SK-N-SH treated with all-trans-retinoic acid at 6 μM for 48 hours (cell line): Measurements from ENCODE around the gene SCCPDH.

Experiments used
- BACH2 ChIP-seq: fragments of 250-450 bp; sonication (Bioruptor Pico); IDR thresholded peaks from 2 replicates; pipeline ENCODE4 v1.9.0; 2021; ENCODE audit warnings: mild to moderate bottlenecking, borderline replicate concordance
- ESRRG ChIP-seq: fragments of 250-450 bp; sonication (Bioruptor Pico); IDR thresholded peaks from 2 replicates; pipeline ENCODE4 v1.6.1; 2021; ENCODE audit warnings: mild to moderate bottlenecking
- PATZ1 ChIP-seq: fragments of 250-450 bp; sonication (Bioruptor Pico); IDR thresholded peaks from 2 replicates; pipeline ENCODE4 v1.8.0; 2020; ENCODE audit warnings: mild to moderate bottlenecking, moderate library complexity, borderline replicate concordance
- POU6F1 ChIP-seq: fragments of 250-450 bp; sonication (Bioruptor Pico); IDR thresholded peaks from 2 replicates; pipeline ENCODE4 v1.8.0; 2021; ENCODE audit warnings: low read depth, mild to moderate bottlenecking, moderate library complexity, borderline replicate concordance
- RARB ChIP-seq: fragments of 250-450 bp; sonication (Bioruptor Pico); IDR thresholded peaks from 2 replicates; pipeline ENCODE4 v1.8.0; 2021; ENCODE audit warnings: mild to moderate bottlenecking, moderate library complexity
- TCF4 ChIP-seq: fragments of 250-450 bp; sonication (Bioruptor Pico); IDR thresholded peaks from 2 replicates; pipeline ENCODE4 v1.8.0; 2021; ENCODE audit warnings: mild to moderate bottlenecking, moderate library complexity, borderline replicate concordance
- TOX ChIP-seq: fragments of 250-450 bp; sonication (Bioruptor Pico); IDR thresholded peaks from 2 replicates; pipeline ENCODE4 v1.8.0; 2021; ENCODE audit warnings: mild to moderate bottlenecking, moderate library complexity, borderline replicate concordance
- ZC3H10 ChIP-seq: fragments of 250-450 bp; sonication (Bioruptor Pico); IDR thresholded peaks from 2 replicates; pipeline ENCODE4 v1.5.1; 2021; ENCODE audit warnings: mild to moderate bottlenecking, moderate library complexity
- ZFP30 ChIP-seq: fragments of 450-650 bp; formaldehyde crosslinking; IDR thresholded peaks from 2 replicates; pipeline ENCODE4 v1.5.0; 2022; ENCODE audit warnings: mild to moderate bottlenecking, moderate library complexity
- ZNF70 ChIP-seq: fragments of 450-650 bp; formaldehyde crosslinking; IDR thresholded peaks from 2 replicates; pipeline ENCODE4 v1.5.0; 2020; ENCODE audit warnings: mild to moderate bottlenecking, moderate library complexity
- TF ChIP-seq, protein P1 (sequence below): fragments of 250-450 bp; sonication (Bioruptor Pico); IDR thresholded peaks from 2 replicates; pipeline ENCODE4 v1.5.1; 2020; ENCODE audit warnings: low read depth, mild to moderate bottlenecking, moderate library complexity

GRCh38 chr1:246798107-246798506 lies 73.9 kb downstream of the SCCPDH start:
- TF ChIP-seq RARB (CRISPR knock-in tag): no peak
- TF ChIP-seq ZFP30 (CRISPR knock-in tag): no peak
- no peak for TF ChIP-seq PATZ1
- TF ChIP-seq TOX (CRISPR knock-in tag): no peak
- TF ChIP-seq ZNF70: no peak
- TF ChIP-seq ZC3H10 (CRISPR knock-in tag): no peak
- no peak for TF ChIP-seq BACH2 (CRISPR knock-in tag)
- TF ChIP-seq TCF4: no peak
- TF ChIP-seq, protein P1, sequence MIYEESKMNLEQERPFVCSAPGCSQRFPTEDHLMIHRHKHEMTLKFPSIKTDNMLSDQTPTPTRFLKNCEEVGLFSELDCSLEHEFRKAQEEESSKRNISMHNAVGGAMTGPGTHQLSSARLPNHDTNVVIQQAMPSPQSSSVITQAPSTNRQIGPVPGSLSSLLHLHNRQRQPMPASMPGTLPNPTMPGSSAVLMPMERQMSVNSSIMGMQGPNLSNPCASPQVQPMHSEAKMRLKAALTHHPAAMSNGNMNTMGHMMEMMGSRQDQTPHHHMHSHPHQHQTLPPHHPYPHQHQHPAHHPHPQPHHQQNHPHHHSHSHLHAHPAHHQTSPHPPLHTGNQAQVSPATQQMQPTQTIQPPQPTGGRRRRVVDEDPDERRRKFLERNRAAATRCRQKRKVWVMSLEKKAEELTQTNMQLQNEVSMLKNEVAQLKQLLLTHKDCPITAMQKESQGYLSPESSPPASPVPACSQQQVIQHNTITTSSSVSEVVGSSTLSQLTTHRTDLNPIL: no peak
- TF ChIP-seq ESRRG (CRISPR knock-in tag): no peak
- no peak for TF ChIP-seq POU6F1 (CRISPR knock-in tag)
